A673 (cell line): ENCODE data around the gene CTTNBP2. TPM values are rescaled to one million over a fixed set of nuclear protein-coding genes. Genes with fewer than 3 reads are reported as not detected.

Experiments used
- BruUV-seq: library from RNA; stranded (reverse); fragments of 400-500 nt; replicated peaks from 2 replicates; lab custom pipeline; 2021; lab: Mats Ljungman, UMichigan
- CTCF ChIA-PET: fragments of 300-600 bp; sonication (Branson Sonifier 250); formaldehyde crosslinking; loops from one replicate; lab custom pipeline; 2022; ENCODE audit warnings: antibody characterized with exemption; lab: Charles Lee
- POLR2A ChIA-PET: fragments of 300-600 bp; sonication (Branson Sonifier 250); formaldehyde crosslinking; loops from one replicate; lab custom pipeline; 2022; ENCODE audit warnings: antibody characterized with exemption; ENCODE audit not compliant: low non-redundant PET; lab: Charles Lee
- DNase-seq: peaks from one replicate; pipeline ENCODE4 v3.0.0-alpha.2; 2015; ENCODE audit warnings: low spot score
- H3K27ac ChIP-seq: fragments of 200-600 bp; sonication (generic); 2 replicates; pipeline ENCODE4 v1.5.1; 2016; ENCODE audit warnings: mixed run types, low read depth, mild to moderate bottlenecking, mixed read lengths, antibody characterized with exemption, low read length; ENCODE audit not compliant: poor library complexity, severe bottlenecking
- H3K27me3 ChIP-seq: fragments of 200-600 bp; sonication (generic); replicated peaks from 2 replicates; pipeline ENCODE4 v1.6.1; 2017; ENCODE audit warnings: mixed run types, low read depth, mild to moderate bottlenecking, mixed read lengths, antibody characterized with exemption, low read length; ENCODE audit not compliant: insufficient read depth, poor library complexity
- H3K36me3 ChIP-seq: fragments of 200-600 bp; sonication (generic); 2 replicates; pipeline ENCODE4 v1.6.1; 2016; ENCODE audit warnings: mixed run types, mild to moderate bottlenecking, mixed read lengths, antibody characterized with exemption, low read length; ENCODE audit not compliant: insufficient read depth, poor library complexity, severe bottlenecking
- H3K4me1 ChIP-seq: fragments of 200-600 bp; sonication (generic); 2 replicates; pipeline ENCODE4 v1.6.1; 2017; ENCODE audit warnings: mixed run types, mild to moderate bottlenecking, mixed read lengths, antibody characterized with exemption, low read length; ENCODE audit not compliant: insufficient read depth, poor library complexity, severe bottlenecking
- H3K4me3 ChIP-seq: fragments of 200-600 bp; sonication (generic); 2 replicates; pipeline ENCODE4 v1.5.1; 2016; ENCODE audit warnings: low read depth, mixed run types, mild to moderate bottlenecking, mixed read lengths, low read length; ENCODE audit not compliant: poor library complexity, severe bottlenecking
- H3K9me3 ChIP-seq: fragments of 200-600 bp; sonication (generic); 2 replicates; pipeline ENCODE4 v1.6.1; 2016; ENCODE audit warnings: mixed run types, low read depth, mild to moderate bottlenecking, mixed read lengths, antibody characterized with exemption, low read length; ENCODE audit not compliant: poor library complexity, severe bottlenecking
- EZH2 ChIP-seq: fragments of 200-600 bp; sonication (generic); IDR thresholded peaks from 2 replicates; pipeline ENCODE4 v1.6.1; 2017; ENCODE audit warnings: borderline replicate concordance, low read depth, mild to moderate bottlenecking, mixed read lengths, antibody characterized with exemption, low read length; ENCODE audit not compliant: poor library complexity, severe bottlenecking
- intact Hi-C: fragments of 100-400 bp; cut with micrococcal nuclease; formaldehyde crosslinking; loops from one replicate; pipeline ENCODE4 v1.10.0; 2022; ENCODE audit not compliant: unreplicated experiment
- total RNA-seq: library from RNA; stranded (reverse); gene quantifications from 2 replicates; pipeline ENCODE4 v1.2.3, GENCODE V29; 2021
- TF ChIP-seq, protein P1 (sequence below): fragments of 300-800, 200-600 bp; sonication (generic); conservative IDR thresholded peaks from 2 replicates; pipeline ENCODE4 v1.5.1; 2017; ENCODE audit warnings: low read depth, mild to moderate bottlenecking, antibody characterized with exemption, low read length, moderate library complexity, mixed read lengths

CTTNBP2 gene
- total RNA-seq, 1 experiment from 2014 or later = 21.8 TPM

GRCh38 chr7:117728890-117729624 lies 144.2 kb downstream of the CTTNBP2 start:
- intact Hi-C loops = no loop called here
- DNase-seq = peak; percentile 89
- no peak overlapping the region for H3K4me3 ChIP-seq
- H3K27me3 ChIP-seq = no peaks in the 10 kb centered on the region
- H3K4me1 ChIP-seq = peaks cover 28% of the 10 kb centered on the region
- BruUV-seq = no TSS peak
- H3K9me3 ChIP-seq = no peaks in the 10 kb centered on the region
- H3K36me3 ChIP-seq = peaks cover 3% of the 10 kb centered on the region
- H3K27ac ChIP-seq = peak overlapping the region; percentile 22
- TF ChIP-seq, protein P1, sequence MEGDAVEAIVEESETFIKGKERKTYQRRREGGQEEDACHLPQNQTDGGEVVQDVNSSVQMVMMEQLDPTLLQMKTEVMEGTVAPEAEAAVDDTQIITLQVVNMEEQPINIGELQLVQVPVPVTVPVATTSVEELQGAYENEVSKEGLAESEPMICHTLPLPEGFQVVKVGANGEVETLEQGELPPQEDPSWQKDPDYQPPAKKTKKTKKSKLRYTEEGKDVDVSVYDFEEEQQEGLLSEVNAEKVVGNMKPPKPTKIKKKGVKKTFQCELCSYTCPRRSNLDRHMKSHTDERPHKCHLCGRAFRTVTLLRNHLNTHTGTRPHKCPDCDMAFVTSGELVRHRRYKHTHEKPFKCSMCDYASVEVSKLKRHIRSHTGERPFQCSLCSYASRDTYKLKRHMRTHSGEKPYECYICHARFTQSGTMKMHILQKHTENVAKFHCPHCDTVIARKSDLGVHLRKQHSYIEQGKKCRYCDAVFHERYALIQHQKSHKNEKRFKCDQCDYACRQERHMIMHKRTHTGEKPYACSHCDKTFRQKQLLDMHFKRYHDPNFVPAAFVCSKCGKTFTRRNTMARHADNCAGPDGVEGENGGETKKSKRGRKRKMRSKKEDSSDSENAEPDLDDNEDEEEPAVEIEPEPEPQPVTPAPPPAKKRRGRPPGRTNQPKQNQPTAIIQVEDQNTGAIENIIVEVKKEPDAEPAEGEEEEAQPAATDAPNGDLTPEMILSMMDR = no peak
- no peak for TF ChIP-seq EZH2
- CTCF ChIA-PET = no interaction called here
- POLR2A ChIA-PET = no interaction called here

DNA sequence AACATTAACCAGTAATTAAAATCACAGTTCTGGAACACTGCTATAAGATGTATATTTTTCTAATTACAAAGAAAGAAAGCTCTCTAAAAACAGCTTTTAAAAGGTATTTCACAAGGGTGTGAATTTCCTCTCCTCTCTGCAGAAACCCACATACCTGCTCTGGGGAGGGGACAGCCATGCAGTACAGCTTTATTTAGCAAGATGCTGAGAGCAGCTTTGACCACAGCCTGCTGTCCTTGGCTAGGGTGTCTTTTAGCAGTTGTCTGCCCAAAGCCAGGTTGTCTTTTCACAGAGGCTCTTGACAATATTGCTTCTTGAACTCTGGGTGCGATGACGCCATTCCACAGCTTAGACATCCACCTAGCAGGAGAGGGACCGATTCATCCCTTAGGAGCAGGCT lies 148.3 kb downstream of the CTTNBP2 start:
- H3K4me1 ChIP-seq = peaks cover 21% of the 10 kb centered on the region
- DNase-seq = no peak
- CTCF ChIA-PET = no interaction called here
- POLR2A ChIA-PET = no interaction called here
- H3K36me3 ChIP-seq = peaks cover 3% of the 10 kb centered on the region
- no peak overlapping the region for H3K27ac ChIP-seq
- TF ChIP-seq EZH2 = no peak
- TF ChIP-seq, protein P1 = no peak
- no peaks in the 10 kb centered on the region for H3K9me3 ChIP-seq
- no TSS peak for BruUV-seq
- H3K27me3 ChIP-seq = no peaks in the 10 kb centered on the region
- intact Hi-C loops = no loop called here
- no peak overlapping the region for H3K4me3 ChIP-seq

- BruUV-seq = no TSS peak
- TF ChIP-seq, protein P1 = no peak
- no peak for TF ChIP-seq EZH2
- Histone ChIP-seq H3K36me3 (peaks cover 3% of the 10 kb centered on the region), H3K4me1 (peaks cover 9% of the 10 kb centered on the region), H3K4me3 (no peak overlapping the region), H3K9me3 (no peaks in the 10 kb centered on the region), H3K27me3 (no peaks in the 10 kb centered on the region), H3K27ac (no peak overlapping the region)
- CTCF ChIA-PET = no interaction called here
- intact Hi-C loops = loop anchor here (5.0 kb wide), 1 partner anchor 312 kb away; no protein-coding TSS in a partner anchor
- POLR2A ChIA-PET = no interaction called here
- no peak for DNase-seq
Observed at GRCh38 chr7:117719377-117719776, 153.9 kb downstream of the CTTNBP2 start.
